HUES64 (cell line): Measurements from ENCODE around the gene CPLX1.
A peak's percentile ranks its signal among the peaks of the same experiment; 100 is the strongest.
"Not testable (repeated sequence)": the region's sequence is repeated elsewhere in the genome, so short reads cannot be mapped to it uniquely, and the experiment has no call there.

ENCODE experiments used
- H3K27ac ChIP-seq: 2 replicates; pipeline ENCODE4 v1.7.0; 2013; ENCODE audit warnings: low read depth, low read length, inconsistent platforms
- H3K27me3 ChIP-seq: 2 replicates; pipeline ENCODE4 v1.6.1; 2013; ENCODE audit warnings: mild to moderate bottlenecking, low read length; ENCODE audit not compliant: insufficient read depth
- H3K36me3 ChIP-seq: 2 replicates; pipeline ENCODE4 v1.6.1; 2013; ENCODE audit warnings: mild to moderate bottlenecking, low read length; ENCODE audit not compliant: insufficient read depth
- H3K4me1 ChIP-seq: 2 replicates; pipeline ENCODE4 v1.6.1; 2013; ENCODE audit warnings: mild to moderate bottlenecking, low read length, moderate library complexity; ENCODE audit not compliant: insufficient read depth
- H3K4me3 ChIP-seq: 2 replicates; pipeline ENCODE4 v1.5.1; 2013; ENCODE audit warnings: mild to moderate bottlenecking, low read length, moderate library complexity
- H3K9ac ChIP-seq: 2 replicates; pipeline ENCODE4 v1.6.1; 2013; ENCODE audit warnings: mild to moderate bottlenecking, low read depth, low read length
- H3K9me3 ChIP-seq: 2 replicates; pipeline ENCODE4 v1.6.1; 2013; ENCODE audit warnings: low read depth, low read length; ENCODE audit not compliant: insufficient read depth
- WGBS: fragments of 150-250, 120-280 bp; methylation state at CpG from one replicate; pipeline ENCODE4 v1.1.7; 2013; ENCODE audit warnings: missing lambda C conversion rate; 5-methylcytosine and 5-hydroxymethylcytosine counted together

Gene CPLX1

GRCh38 chr4:779555-779954, 46.4 kb downstream of the CPLX1 start:
- Histone ChIP-seq H3K4me1 (peaks cover 10% of the 10 kb centered on the region; the same call in 1 of the 2 replicates), H3K9ac (no peak overlapping the region), H3K4me3 (0 out of 2 replicates have a peak overlapping the region, but pooled peaks have one; percentile 2), H3K36me3 (peaks cover 56% of the 10 kb centered on the region), H3K9me3 (no peaks in the 10 kb centered on the region), H3K27ac (no peak overlapping the region), H3K27me3 (peaks cover 21% of the 10 kb centered on the region)
- 95% methylated on average over 2 of the region's 2 CpGs for WGBS

- peaks cover 3% of the 10 kb centered on the region; the same call in 1 of the 2 replicates for H3K27me3 ChIP-seq
- 92% methylated on average over 5 of the region's 6 CpGs for WGBS
- H3K4me1 ChIP-seq: peaks cover 10% of the 10 kb centered on the region; the same call in 1 of the 2 replicates
- H3K9me3 ChIP-seq: no peaks in the 10 kb centered on the region
- no peak overlapping the region for H3K27ac ChIP-seq
- H3K36me3 ChIP-seq: peaks cover 66% of the 10 kb centered on the region
- no peak overlapping the region for H3K4me3 ChIP-seq
- no peak overlapping the region for H3K9ac ChIP-seq
Measured at GRCh38 chr4:777520-778262, 48.2 kb downstream of the CPLX1 start.

GRCh38 chr4:776743-777441, 49.0 kb downstream of the CPLX1 start:
- Histone ChIP-seq H3K4me1 (peaks cover 5% of the 10 kb centered on the region; the same call in 1 of the 2 replicates), H3K9ac (no peak overlapping the region), H3K27ac (no peak overlapping the region), H3K36me3 (peaks cover 69% of the 10 kb centered on the region), H3K27me3 (no peaks in the 10 kb centered on the region), H3K9me3 (no peaks in the 10 kb centered on the region), H3K4me3 (no peak overlapping the region)
- WGBS: 96% methylated on average over 9 of the region's 9 CpGs

GRCh38 chr4:775485-775884, 50.4 kb downstream of the CPLX1 start:
- not testable (repeated sequence) for H3K9ac ChIP-seq, H3K27me3 ChIP-seq, H3K9me3 ChIP-seq, H3K4me3 ChIP-seq, H3K27ac ChIP-seq, H3K4me1 ChIP-seq
- WGBS: 96% methylated on average over 2 of the region's 2 CpGs
- H3K36me3 ChIP-seq: peaks cover 79% of the 10 kb centered on the region

- H3K4me3 ChIP-seq, H3K9ac ChIP-seq, H3K27me3 ChIP-seq, H3K4me1 ChIP-seq, H3K27ac ChIP-seq, H3K9me3 ChIP-seq: not testable (repeated sequence)
- 96% methylated on average over 30 of the region's 30 CpGs for WGBS
- H3K36me3 ChIP-seq: peaks cover 79% of the 10 kb centered on the region
Measured at GRCh38 chr4:774419-775092, 51.4 kb downstream of the CPLX1 start.

GRCh38 chr4:773214-773613, 52.7 kb downstream of the CPLX1 start:
- Histone ChIP-seq H3K9ac (no peak overlapping the region), H3K27me3 (no peaks in the 10 kb centered on the region), H3K4me3 (no peak overlapping the region), H3K9me3 (no peaks in the 10 kb centered on the region), H3K4me1 (no peaks in the 10 kb centered on the region), H3K36me3 (peaks cover 81% of the 10 kb centered on the region), H3K27ac (no peak overlapping the region)
- 89% methylated on average over 9 of the region's 9 CpGs for WGBS

GRCh38 chr4:772776-773175, 53.2 kb downstream of the CPLX1 start:
- Histone ChIP-seq H3K4me1 (no peaks in the 10 kb centered on the region), H3K36me3 (peaks cover 81% of the 10 kb centered on the region), H3K27ac (no peak overlapping the region), H3K27me3 (no peaks in the 10 kb centered on the region), H3K4me3 (no peak overlapping the region), H3K9me3 (no peaks in the 10 kb centered on the region), H3K9ac (no peak overlapping the region)
- 90% methylated on average over 8 of the region's 8 CpGs for WGBS

GRCh38 chr4:772118-772517, 53.8 kb downstream of the CPLX1 start:
- WGBS: 88% methylated on average over 5 of the region's 7 CpGs
- no peaks in the 10 kb centered on the region for H3K9me3 ChIP-seq
- H3K9ac ChIP-seq: no peak overlapping the region
- peaks cover 81% of the 10 kb centered on the region for H3K36me3 ChIP-seq
- H3K4me1 ChIP-seq: peaks cover 4% of the 10 kb centered on the region
- H3K27ac ChIP-seq: no peak overlapping the region
- H3K27me3 ChIP-seq: no peaks in the 10 kb centered on the region
- H3K4me3 ChIP-seq: no peak overlapping the region

- H3K27me3 ChIP-seq: no peaks in the 10 kb centered on the region
- H3K9me3 ChIP-seq: no peaks in the 10 kb centered on the region
- no peak overlapping the region for H3K9ac ChIP-seq
- H3K4me3 ChIP-seq: no peak overlapping the region
- WGBS: 87% methylated on average over 6 of the region's 6 CpGs
- no peak overlapping the region; the same call in 1 of the 2 replicates for H3K27ac ChIP-seq
- peaks cover 9% of the 10 kb centered on the region for H3K4me1 ChIP-seq
- peaks cover 82% of the 10 kb centered on the region for H3K36me3 ChIP-seq
Measured at GRCh38 chr4:771464-771863, 54.5 kb downstream of the CPLX1 start.

- peaks cover 83% of the 10 kb centered on the region for H3K36me3 ChIP-seq
- no peak overlapping the region for H3K9ac ChIP-seq
- H3K4me1 ChIP-seq: peaks cover 9% of the 10 kb centered on the region
- no peak overlapping the region for H3K4me3 ChIP-seq
- no peak overlapping the region for H3K27ac ChIP-seq
- H3K9me3 ChIP-seq: no peaks in the 10 kb centered on the region
- 94% methylated on average over 5 of the region's 5 CpGs for WGBS
- no peaks in the 10 kb centered on the region for H3K27me3 ChIP-seq
Measured at GRCh38 chr4:770022-770421, 55.9 kb downstream of the CPLX1 start.

- 96% methylated on average over 19 of the region's 19 CpGs for WGBS
- no peak overlapping the region for H3K4me3 ChIP-seq
- H3K36me3 ChIP-seq: peaks cover 83% of the 10 kb centered on the region
- H3K9me3 ChIP-seq: peaks cover 4% of the 10 kb centered on the region; the same call in 1 of the 2 replicates
- no peak overlapping the region for H3K9ac ChIP-seq
- H3K27ac ChIP-seq: no peak overlapping the region
- no peaks in the 10 kb centered on the region for H3K27me3 ChIP-seq
- peaks cover 9% of the 10 kb centered on the region for H3K4me1 ChIP-seq
Measured at GRCh38 chr4:769511-769910, 56.4 kb downstream of the CPLX1 start.
